ENCODE data around the gene AQP3.
"Not testable (repeated sequence)": the region's sequence is repeated elsewhere in the genome, so short reads cannot be mapped to it uniquely, and the experiment has no call there.

Gene AQP3

GRCh38 chr9:33440609-33441008 lies 6.8 kb downstream of the AQP3 start:
- no peak for DNase-seq (ENCODE audit: low read depth)

- no peak for DNase-seq (ENCODE audit: low read depth)
These were observed 7.2 kb downstream of the AQP3 start for GRCh38 chr9:33440204-33440603.

- no peak for DNase-seq (ENCODE audit: low read depth)
These were observed 7.7 kb downstream of the AQP3 start for GRCh38 chr9:33439731-33440130.

GRCh38 chr9:33438926-33439680 lies 8.3 kb downstream of the AQP3 start:
- DNase-seq (ENCODE audit: low read depth), result no peak

- no peak for DNase-seq (ENCODE audit: low read depth)
These were observed 9.5 kb downstream of the AQP3 start for GRCh38 chr9:33437898-33438297.

- DNase-seq (ENCODE audit: low read depth), result no peak
These were observed 10.2 kb downstream of the AQP3 start for GRCh38 chr9:33437205-33437604.

- DNase-seq (ENCODE audit: low read depth), result no peak
These were observed 10.9 kb downstream of the AQP3 start for GRCh38 chr9:33436445-33436844.

- DNase-seq (ENCODE audit: low read depth), result no peak
These were observed 11.5 kb downstream of the AQP3 start for GRCh38 chr9:33435821-33436277.

GRCh38 chr9:33434317-33435105 lies 12.9 kb downstream of the AQP3 start:
- no peak for DNase-seq (ENCODE audit: low read depth)

GRCh38 chr9:33433871-33434270 lies 13.5 kb downstream of the AQP3 start:
- DNase-seq (ENCODE audit: low read depth), result no peak

GRCh38 chr9:33431420-33431819 lies 16.0 kb downstream of the AQP3 start:
- no peak for DNase-seq (ENCODE audit: low read depth)

GRCh38 chr9:33430942-33431341 lies 16.5 kb downstream of the AQP3 start:
- DNase-seq (ENCODE audit: low read depth), result no peak

- no peak for DNase-seq (ENCODE audit: low read depth)
These were observed 18.0 kb downstream of the AQP3 start for GRCh38 chr9:33429256-33429985.

GRCh38 chr9:33426843-33427293 lies 20.5 kb downstream of the AQP3 start:
- no peak for DNase-seq (ENCODE audit: low read depth)

- no peak for DNase-seq (ENCODE audit: low read depth)
These were observed 22.3 kb downstream of the AQP3 start for GRCh38 chr9:33425128-33425533.

- DNase-seq (ENCODE audit: low read depth), result not testable (repeated sequence)
These were observed 22.9 kb downstream of the AQP3 start for GRCh38 chr9:33424492-33424891.

GRCh38 chr9:33424043-33424442 lies 23.4 kb downstream of the AQP3 start:
- not testable (repeated sequence) for DNase-seq (ENCODE audit: low read depth)

- DNase-seq (ENCODE audit: low read depth), result no peak
These were observed 27.6 kb downstream of the AQP3 start for GRCh38 chr9:33419708-33420303.

- no peak for DNase-seq (ENCODE audit: low read depth)
These were observed 29.3 kb downstream of the AQP3 start for GRCh38 chr9:33418090-33418489.

GRCh38 chr9:33416996-33417395 lies 30.4 kb downstream of the AQP3 start:
- peak; percentile 15 for DNase-seq (ENCODE audit: low read depth)

- DNase-seq (ENCODE audit: low read depth), result peak; percentile 80
These were observed 31.8 kb downstream of the AQP3 start for GRCh38 chr9:33415501-33416038.

Data from activated T-helper 9 cell treated with anti-CD3 and anti-CD28 coated beads, Interleukin-2, amount 50 U/mL, for 16 hours (primary cell).